PFSK-1 (cell line): ENCODE data around the gene LVRN.

ENCODE experiments used
- FOXP2 ChIP-seq: optimal IDR thresholded peaks from 2 replicates; pipeline ENCODE3; 2011; ENCODE audit warnings: borderline replicate concordance, control low read depth, inconsistent platforms; ENCODE audit not compliant: insufficient read depth; ENCODE audit errors: extremely low read length, extremely low read depth
- POLR2AphosphoS5 ChIP-seq: IDR thresholded peaks from 2 replicates; pipeline ENCODE4 v1.6.1; 2012; ENCODE audit warnings: low read depth, mild to moderate bottlenecking, control low read depth, low read length, moderate library complexity
- SIN3A ChIP-seq: IDR thresholded peaks from 2 replicates; pipeline ENCODE4 v1.6.1; 2012; ENCODE audit warnings: mild to moderate bottlenecking, low read length, moderate library complexity, borderline replicate concordance; ENCODE audit not compliant: insufficient read depth
- TAF1 ChIP-seq: IDR thresholded peaks from 2 replicates; pipeline ENCODE4 v1.6.1; 2012; ENCODE audit warnings: low read length, control low read depth, borderline replicate concordance; ENCODE audit not compliant: insufficient read depth
- TF ChIP-seq, protein P1 (sequence below), 2 experiments: IDR thresholded peaks; 2 replicates each; pipeline versions ENCODE4 v1.6.1 to v1.8.0; 2011 to 2012; ENCODE audit warnings: low read depth in 2 of 2, low read length in 2 of 2, control low read depth in 1 of 2, inconsistent platforms in 1 of 2, mild to moderate bottlenecking in 1 of 2, moderate library complexity in 1 of 2; ENCODE audit not compliant: insufficient read depth in 1 of 2

LVRN gene

DNA sequence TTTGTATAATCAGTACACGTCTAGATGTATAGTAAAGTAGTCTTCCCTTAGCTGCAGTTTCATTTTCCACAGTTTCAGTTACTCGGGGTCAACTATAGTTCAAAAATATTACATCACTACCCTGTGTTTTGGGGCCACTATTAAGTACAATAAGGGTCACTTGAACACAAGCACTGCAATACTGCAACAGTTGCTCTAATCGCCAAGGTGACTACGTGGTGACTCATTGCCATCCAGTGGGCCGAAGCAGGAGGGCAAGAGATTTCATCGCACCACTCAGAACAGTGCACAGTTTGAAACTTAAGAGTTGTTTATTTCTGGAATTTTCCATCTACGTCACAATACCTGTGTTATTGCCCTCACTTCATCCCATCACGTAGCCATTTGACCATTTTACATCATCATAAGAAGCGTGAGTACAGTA, 69.8 kb downstream of the LVRN start, which contains the start of gene ARL14EPL:
TSS of gene ARL14EPL (plus strand) at position 379 of the 424 bp plus-strand sequence. CDS start 18,994 bp downstream, outside the sequence.
- TF ChIP-seq TAF1, result no peak
- no peak for TF ChIP-seq FOXP2
- no peak for TF ChIP-seq POLR2AphosphoS5
- TF ChIP-seq, protein P1, sequence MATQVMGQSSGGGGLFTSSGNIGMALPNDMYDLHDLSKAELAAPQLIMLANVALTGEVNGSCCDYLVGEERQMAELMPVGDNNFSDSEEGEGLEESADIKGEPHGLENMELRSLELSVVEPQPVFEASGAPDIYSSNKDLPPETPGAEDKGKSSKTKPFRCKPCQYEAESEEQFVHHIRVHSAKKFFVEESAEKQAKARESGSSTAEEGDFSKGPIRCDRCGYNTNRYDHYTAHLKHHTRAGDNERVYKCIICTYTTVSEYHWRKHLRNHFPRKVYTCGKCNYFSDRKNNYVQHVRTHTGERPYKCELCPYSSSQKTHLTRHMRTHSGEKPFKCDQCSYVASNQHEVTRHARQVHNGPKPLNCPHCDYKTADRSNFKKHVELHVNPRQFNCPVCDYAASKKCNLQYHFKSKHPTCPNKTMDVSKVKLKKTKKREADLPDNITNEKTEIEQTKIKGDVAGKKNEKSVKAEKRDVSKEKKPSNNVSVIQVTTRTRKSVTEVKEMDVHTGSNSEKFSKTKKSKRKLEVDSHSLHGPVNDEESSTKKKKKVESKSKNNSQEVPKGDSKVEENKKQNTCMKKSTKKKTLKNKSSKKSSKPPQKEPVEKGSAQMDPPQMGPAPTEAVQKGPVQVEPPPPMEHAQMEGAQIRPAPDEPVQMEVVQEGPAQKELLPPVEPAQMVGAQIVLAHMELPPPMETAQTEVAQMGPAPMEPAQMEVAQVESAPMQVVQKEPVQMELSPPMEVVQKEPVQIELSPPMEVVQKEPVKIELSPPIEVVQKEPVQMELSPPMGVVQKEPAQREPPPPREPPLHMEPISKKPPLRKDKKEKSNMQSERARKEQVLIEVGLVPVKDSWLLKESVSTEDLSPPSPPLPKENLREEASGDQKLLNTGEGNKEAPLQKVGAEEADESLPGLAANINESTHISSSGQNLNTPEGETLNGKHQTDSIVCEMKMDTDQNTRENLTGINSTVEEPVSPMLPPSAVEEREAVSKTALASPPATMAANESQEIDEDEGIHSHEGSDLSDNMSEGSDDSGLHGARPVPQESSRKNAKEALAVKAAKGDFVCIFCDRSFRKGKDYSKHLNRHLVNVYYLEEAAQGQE (IDR thresholded peaks at IDR 0.05; ENCODE audit: insufficient read depth in 1 of 2, low read depth in 2 of 2, low read length in 2 of 2), result no peak

DNA sequence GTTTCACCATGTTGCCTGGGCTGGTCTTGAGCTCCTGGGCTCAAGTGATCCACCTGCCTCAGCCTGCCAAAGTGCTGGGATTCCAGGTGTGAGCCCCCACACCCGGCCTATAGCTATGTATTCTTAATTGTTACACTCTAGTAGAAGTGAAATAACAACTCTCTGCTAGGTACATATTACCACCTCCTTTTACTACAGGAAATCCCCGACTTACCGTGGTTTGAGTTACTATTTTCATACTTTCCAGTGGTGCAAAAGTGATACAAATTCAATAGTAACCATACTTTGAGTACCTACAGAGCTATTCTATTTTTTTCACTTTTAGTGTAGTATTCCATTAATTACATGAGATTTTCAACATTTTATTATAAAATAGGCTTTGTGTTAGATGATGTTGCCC, 70.7 kb downstream of the LVRN start:
- TF ChIP-seq SIN3A (no peak), FOXP2 (no peak), TAF1 (no peak), POLR2AphosphoS5 (no peak)
- TF ChIP-seq, protein P1 (IDR thresholded peaks at IDR 0.05; ENCODE audit: insufficient read depth in 1 of 2, low read depth in 2 of 2, low read length in 2 of 2), result no peak

DNA sequence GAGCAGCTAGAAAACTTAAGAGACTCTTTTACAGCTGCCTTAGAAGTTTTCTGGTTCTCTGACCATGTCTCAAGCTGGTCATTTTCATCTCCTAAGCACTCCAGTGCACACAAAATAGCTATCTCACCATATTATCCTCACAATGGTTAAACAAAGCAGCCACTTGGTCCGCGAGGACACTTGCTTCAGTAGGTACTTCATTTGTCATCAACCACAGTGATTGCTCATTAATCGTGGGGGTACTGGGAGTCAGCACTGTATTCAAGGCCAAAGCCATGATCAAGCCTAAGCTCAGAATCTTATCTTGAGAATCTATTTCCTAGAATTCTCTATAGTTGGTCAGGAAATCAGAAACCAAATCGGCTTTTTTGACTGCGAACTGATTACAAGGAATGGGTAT, 72.8 kb downstream of the LVRN start:
- TF ChIP-seq SIN3A, result no peak
- TF ChIP-seq POLR2AphosphoS5, result no peak
- no peak for TF ChIP-seq FOXP2
- TF ChIP-seq, protein P1 (IDR thresholded peaks at IDR 0.05; ENCODE audit: insufficient read depth in 1 of 2, low read depth in 2 of 2, low read length in 2 of 2), result no peak
- TF ChIP-seq TAF1, result no peak

DNA sequence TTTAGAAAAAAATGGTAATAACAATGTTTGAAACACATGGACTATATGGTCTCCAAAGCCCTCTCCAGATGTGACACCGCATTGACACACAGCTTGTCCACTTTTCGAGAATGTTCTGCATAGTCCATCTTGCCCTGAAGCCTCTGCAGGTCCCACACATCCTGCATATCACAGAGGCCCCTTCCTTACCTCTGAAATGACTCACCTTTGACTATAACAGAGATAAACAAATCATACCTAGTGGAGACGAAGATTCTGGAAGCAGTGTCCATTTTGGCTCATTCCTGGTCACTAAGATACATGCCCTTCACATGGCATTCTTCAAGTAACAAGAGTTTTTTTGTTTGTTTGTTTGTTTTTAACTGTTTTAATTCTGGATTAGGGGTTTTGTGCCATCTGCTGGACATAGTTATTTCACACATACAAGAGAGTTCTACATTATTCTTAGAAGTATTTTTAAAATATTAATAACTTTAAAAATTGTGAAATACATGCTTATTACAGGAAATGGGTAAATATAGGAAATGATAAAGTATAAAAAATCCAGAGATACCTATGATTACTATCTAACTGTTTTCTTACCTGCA, 75.1 kb downstream of the LVRN start:
- no peak for TF ChIP-seq FOXP2
- TF ChIP-seq SIN3A, result no peak
- TF ChIP-seq POLR2AphosphoS5, result no peak
- TF ChIP-seq, protein P1 (IDR thresholded peaks at IDR 0.05; ENCODE audit: insufficient read depth in 1 of 2, low read depth in 2 of 2, low read length in 2 of 2), result no peak
- no peak for TF ChIP-seq TAF1

DNA sequence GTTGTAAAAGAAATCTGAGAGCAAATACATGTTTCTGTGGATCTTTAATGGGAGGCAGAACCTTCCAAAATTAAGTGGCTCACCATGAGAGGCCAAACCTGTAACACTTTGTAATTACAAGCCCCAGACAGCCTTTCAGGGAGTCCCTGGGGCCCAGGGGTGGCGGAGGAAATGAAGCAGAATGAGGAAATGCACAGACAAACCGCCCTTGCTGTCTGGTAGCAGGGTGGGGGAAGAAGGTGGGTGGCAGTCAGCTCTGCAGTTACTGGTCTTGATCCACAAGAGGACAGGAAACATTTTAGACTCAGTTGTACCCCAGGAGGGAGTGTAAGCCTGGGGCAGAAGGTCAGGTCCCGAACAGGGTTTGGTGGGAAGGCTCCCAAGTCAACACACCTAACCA, 76.5 kb downstream of the LVRN start:
- TF ChIP-seq POLR2AphosphoS5 (no peak), TAF1 (no peak), FOXP2 (no peak), SIN3A (no peak)
- TF ChIP-seq, protein P1 (IDR thresholded peaks at IDR 0.05; ENCODE audit: insufficient read depth in 1 of 2, low read depth in 2 of 2, low read length in 2 of 2), result no peak
